Measurements from ENCODE around the gene TCP1. TPM values are rescaled to one million over a fixed set of nuclear protein-coding genes. Genes with fewer than 3 reads are reported as not detected.

Gene TCP1
- total and polyA plus RNA-seq, 12 donors = 59.0 to 290 (median 118) TPM

- no peak for TF ChIP-seq CTCF (IDR thresholded peaks at IDR 0.05)
Observed at GRCh38 chr6:159815410-159815809, 26.0 kb upstream of the TCP1 start.

GRCh38 chr6:159813781-159814180 is 24.4 kb upstream of the TCP1 start:
- no peak overlapping the region for H3K27ac ChIP-seq
- DNase-seq = no peak
- H3K9me3 ChIP-seq (replicated peaks in 1 of 3) = no peaks in the 10 kb centered on the region
- H3K4me3 ChIP-seq = no peak overlapping the region
- intact Hi-C loops (cut with DNase I) = no loop called here
- WGBS, 4 donors = 76 to 87% (median 85%) methylated on average over 9 of the region's 9 CpGs
- H3K27me3 ChIP-seq = no peaks in the 10 kb centered on the region
- no peaks in the 10 kb centered on the region for H3K4me1 ChIP-seq (replicated peaks in 1 of 2)
- H3K36me3 ChIP-seq (replicated peaks in 1 of 2) = no peaks in the 10 kb centered on the region
- TF ChIP-seq CTCF (IDR thresholded peaks at IDR 0.05) (no peak), POLR2A (IDR thresholded peaks at IDR 0.05) (no peak)

More at GRCh38 chr6:159815410-159815809, 26.0 kb upstream of the TCP1 start:
- Histone ChIP-seq H3K4me1 (replicated peaks in 1 of 2) (no peaks in the 10 kb centered on the region), H3K4me3 (no peak overlapping the region), H3K27me3 (no peaks in the 10 kb centered on the region), H3K27ac (no peak overlapping the region), H3K36me3 (replicated peaks in 1 of 2) (no peaks in the 10 kb centered on the region), H3K9me3 (replicated peaks in 1 of 3) (no peaks in the 10 kb centered on the region)
- intact Hi-C loops (cut with DNase I) = no loop called here
- WGBS, 4 donors = 73 to 92% (median 80%) methylated on average over 4 to 6 of the region's 6 CpGs
- DNase-seq = no peak

GRCh38 chr6:159809149-159809548 is 19.7 kb upstream of the TCP1 start:
- Histone ChIP-seq H3K27me3 (no peaks in the 10 kb centered on the region), H3K36me3 (replicated peaks in 1 of 2) (no peaks in the 10 kb centered on the region), H3K4me3 (no peak overlapping the region), H3K4me1 (replicated peaks in 1 of 2) (no peaks in the 10 kb centered on the region), H3K27ac (no peak overlapping the region), H3K9me3 (replicated peaks in 1 of 3) (no peaks in the 10 kb centered on the region)
- intact Hi-C loops (cut with DNase I) = no loop called here
- DNase-seq = peak in 1 of 7 donors; percentile 29
- TF ChIP-seq POLR2A (IDR thresholded peaks at IDR 0.05) (no peak), CTCF (IDR thresholded peaks at IDR 0.05) (no peak)
- WGBS, 4 donors = 77 to 88% (median 84%) methylated on average over 4 of the region's 4 CpGs

- 81 to 91% (median 86%) methylated on average over 6 of the region's 6 CpGs for WGBS, 4 donors
- intact Hi-C loops (cut with DNase I) = no loop called here
Observed at GRCh38 chr6:159808647-159809046, 19.2 kb upstream of the TCP1 start.

More at GRCh38 chr6:159808647-159809046, 19.2 kb upstream of the TCP1 start:
- no peak for DNase-seq
- Histone ChIP-seq H3K27me3 (no peaks in the 10 kb centered on the region), H3K4me3 (no peak overlapping the region), H3K9me3 (replicated peaks in 1 of 3) (no peaks in the 10 kb centered on the region), H3K4me1 (replicated peaks in 1 of 2) (no peaks in the 10 kb centered on the region), H3K27ac (no peak overlapping the region), H3K36me3 (replicated peaks in 1 of 2) (no peaks in the 10 kb centered on the region)
- TF ChIP-seq POLR2A (IDR thresholded peaks at IDR 0.05) = no peak
- TF ChIP-seq CTCF (IDR thresholded peaks at IDR 0.05) = no peak
